ENCODE data around the gene PRKCG.

- TF ChIP-seq EZH2 (IDR thresholded peaks at IDR 0.05) = no peak
- no peak for TF ChIP-seq CTCF (IDR thresholded peaks at IDR 0.05 in 2 of 3, conservative IDR thresholded peaks at IDR 0.05 in 1 of 3; ENCODE audit: borderline replicate concordance in 1 of 3, insufficient read depth in 1 of 3, low read depth in 2 of 3, low read length in 2 of 3)
- TF ChIP-seq EZH2phosphoT487 (IDR thresholded peaks at IDR 0.05; ENCODE audit: borderline replicate concordance) = no peak
- TF ChIP-seq RAD21 (IDR thresholded peaks at IDR 0.05; ENCODE audit: low read depth) = no peak
- no peak for TF ChIP-seq POLR2A (IDR thresholded peaks at IDR 0.05; ENCODE audit: borderline replicate concordance, extremely low read depth, insufficient read depth, insufficient read length)
Measured at GRCh38 chr19:53945998-53946397, 64.0 kb downstream of the PRKCG start.
